Fibroblast of lung (primary cell): ENCODE measurements around the gene FCGR3B. TPM values are rescaled to one million over a fixed set of nuclear protein-coding genes. Genes with fewer than 3 reads are reported as not detected.
A peak's percentile ranks its signal among the peaks of the same experiment; 100 is the strongest.
"Not testable (repeated sequence)": the region's sequence is repeated elsewhere in the genome, so short reads cannot be mapped to it uniquely, and the experiment has no call there.

Experiments used
- DNase-seq, 2 donors: peaks; one replicate each; pipeline versions ENCODE4 v3.0.0 to v3.0.0-alpha.2; 2010; ENCODE audit warnings: low read depth in 2 of 2
- H2AFZ ChIP-seq: 2 replicates; pipeline ENCODE4 v1.5.1; 2012; ENCODE audit warnings: low read length, control low read depth, inconsistent platforms
- H3K27ac ChIP-seq: 2 replicates; pipeline ENCODE4 v1.5.1; 2011; ENCODE audit warnings: low read length, control low read depth; ENCODE audit not compliant: insufficient read depth
- H3K27me3 ChIP-seq: 2 replicates; pipeline ENCODE4 v1.5.1; 2011; ENCODE audit warnings: mild to moderate bottlenecking, low read length; ENCODE audit not compliant: control insufficient read depth, insufficient read depth
- H3K36me3 ChIP-seq: 2 replicates; pipeline ENCODE4 v1.5.1; 2011; ENCODE audit warnings: low read length; ENCODE audit not compliant: control insufficient read depth, insufficient read depth
- H3K4me1 ChIP-seq: 2 replicates; pipeline ENCODE4 v1.5.1; 2011; ENCODE audit warnings: low read length; ENCODE audit not compliant: control insufficient read depth, insufficient read depth; ENCODE audit errors: extremely low read depth
- H3K4me2 ChIP-seq: 2 replicates; pipeline ENCODE4 v1.5.1; 2011; ENCODE audit warnings: low read length, control low read depth; ENCODE audit not compliant: insufficient read depth; ENCODE audit errors: extremely low read depth
- H3K4me3 ChIP-seq, 4 experiments: fragments of 200-600 bp in 1 of 4; sonication (generic) in 1 of 4; replicated peaks in 1 of 4; 2 replicates each; pipeline ENCODE4 v1.5.1; 2011 to 2016; ENCODE audit warnings: low read length in 4 of 4, low read depth in 3 of 4, mild to moderate bottlenecking in 3 of 4, control low read depth in 2 of 4, inconsistent platforms in 1 of 4, mixed read lengths in 1 of 4; ENCODE audit not compliant: insufficient read depth in 1 of 4; ENCODE audit errors: control extremely low read depth in 1 of 4
- H3K79me2 ChIP-seq: 2 replicates; pipeline ENCODE4 v1.5.1; 2012; ENCODE audit warnings: mild to moderate bottlenecking, low read length, inconsistent platforms; ENCODE audit not compliant: control insufficient read depth, insufficient read depth
- H3K9ac ChIP-seq: 2 replicates; pipeline ENCODE4 v1.5.1; 2011; ENCODE audit warnings: mild to moderate bottlenecking, low read length, control low read depth; ENCODE audit not compliant: insufficient read depth
- H3K9me3 ChIP-seq: 2 replicates; pipeline ENCODE4 v1.5.1; 2012; ENCODE audit warnings: low read depth, low read length; ENCODE audit not compliant: control insufficient read depth, insufficient read depth
- H4K20me1 ChIP-seq: 2 replicates; pipeline ENCODE4 v1.5.1; 2011; ENCODE audit warnings: low read length; ENCODE audit not compliant: control insufficient read depth, insufficient read depth; ENCODE audit errors: extremely low read depth
- polyA plus RNA-seq, 2 donors: library from polyadenylated mRNA; depleted of rRNA in 1 of 2; stranded (reverse) in 1 of 2; unstranded in 1 of 2; fragments of >200 nt; gene quantifications; 2 replicates each; pipeline ENCODE4 v1.2.1, GENCODE V29; 2011 to 2012; ENCODE audit warnings: missing spikeins in 1 of 2
- total RNA-seq: library from RNA; depleted of rRNA; stranded (reverse); fragments of >200 nt; gene quantifications from 2 replicates; pipeline ENCODE4 v1.2.1, GENCODE V29; 2014

Gene FCGR3B
- total and polyA plus RNA-seq, 2 donors (not counting 1 experiment from before 2014, with no cell fraction given) = not detected

DNA sequence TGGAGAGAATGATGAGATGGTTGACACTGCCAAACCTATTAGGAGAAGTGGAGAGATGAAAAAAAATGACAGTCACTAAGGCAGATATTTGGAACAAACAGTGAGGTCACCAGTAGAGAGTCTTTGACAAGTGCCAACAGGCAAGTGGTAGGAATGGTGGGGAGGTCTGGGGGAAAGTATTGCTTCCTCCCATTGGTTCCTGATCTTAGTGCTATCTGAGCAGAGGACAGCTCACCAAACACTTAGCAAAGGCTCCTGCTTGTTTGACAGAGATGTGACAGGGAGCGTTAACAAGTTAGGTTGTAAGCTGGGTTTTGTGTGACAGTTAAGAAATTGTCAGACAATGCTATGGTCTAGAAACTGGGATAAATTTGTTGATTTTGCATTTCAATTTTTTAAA lies 6.4 kb downstream of the FCGR3B start:
- not testable (repeated sequence) for H3K4me3 ChIP-seq, H3K79me2 ChIP-seq, H3K4me2 ChIP-seq, H3K27me3 ChIP-seq, H2AFZ ChIP-seq, H4K20me1 ChIP-seq, H3K9ac ChIP-seq, H3K27ac ChIP-seq, H3K9me3 ChIP-seq, H3K4me1 ChIP-seq, H3K36me3 ChIP-seq, DNase-seq

DNA sequence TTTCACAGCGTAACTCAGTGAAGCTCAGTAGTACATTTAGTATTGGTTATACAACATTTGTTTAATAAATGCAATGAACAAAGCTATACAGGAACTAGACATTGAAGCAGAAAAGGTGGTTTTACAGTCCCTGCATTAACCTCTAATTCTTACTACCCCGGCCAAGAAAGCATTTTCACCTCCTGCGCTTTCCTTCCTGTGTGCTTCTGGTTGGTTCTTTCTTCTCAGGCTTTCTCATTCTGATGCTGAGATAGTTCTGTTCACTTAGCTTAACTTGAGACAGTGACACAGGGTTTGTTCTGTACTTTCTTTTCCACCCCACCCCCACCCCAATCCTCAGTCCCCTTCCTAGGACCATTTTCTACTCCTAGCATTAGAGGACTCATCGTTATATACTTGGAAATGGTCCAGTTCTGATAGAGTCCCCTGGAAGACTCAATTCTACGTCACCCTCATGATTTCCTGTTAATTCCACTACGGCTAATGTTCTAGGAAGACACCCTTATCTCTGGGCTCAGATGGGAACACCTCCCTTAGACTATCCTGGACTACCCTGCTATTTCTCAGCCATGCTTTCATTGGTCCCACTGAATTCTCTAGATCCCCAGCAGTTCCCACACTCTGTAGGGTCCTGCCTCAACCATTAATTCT lies 7.5 kb downstream of the FCGR3B start:
- H3K79me2 ChIP-seq, H3K9ac ChIP-seq, H4K20me1 ChIP-seq, H3K9me3 ChIP-seq, H3K36me3 ChIP-seq, H3K4me3 ChIP-seq, H3K4me2 ChIP-seq, H2AFZ ChIP-seq, DNase-seq, H3K27ac ChIP-seq, H3K4me1 ChIP-seq, H3K27me3 ChIP-seq: not testable (repeated sequence)

- not testable (repeated sequence) for H3K27ac ChIP-seq, H3K4me3 ChIP-seq, H3K79me2 ChIP-seq, H3K36me3 ChIP-seq, H3K27me3 ChIP-seq, H4K20me1 ChIP-seq, H3K4me1 ChIP-seq, H2AFZ ChIP-seq, H3K4me2 ChIP-seq, H3K9ac ChIP-seq, H3K9me3 ChIP-seq
- DNase-seq = peak in 1 of 2 donors; percentile 7
These were observed 8.9 kb downstream of the FCGR3B start for GRCh38 chr1:161622054-161622453.

DNA sequence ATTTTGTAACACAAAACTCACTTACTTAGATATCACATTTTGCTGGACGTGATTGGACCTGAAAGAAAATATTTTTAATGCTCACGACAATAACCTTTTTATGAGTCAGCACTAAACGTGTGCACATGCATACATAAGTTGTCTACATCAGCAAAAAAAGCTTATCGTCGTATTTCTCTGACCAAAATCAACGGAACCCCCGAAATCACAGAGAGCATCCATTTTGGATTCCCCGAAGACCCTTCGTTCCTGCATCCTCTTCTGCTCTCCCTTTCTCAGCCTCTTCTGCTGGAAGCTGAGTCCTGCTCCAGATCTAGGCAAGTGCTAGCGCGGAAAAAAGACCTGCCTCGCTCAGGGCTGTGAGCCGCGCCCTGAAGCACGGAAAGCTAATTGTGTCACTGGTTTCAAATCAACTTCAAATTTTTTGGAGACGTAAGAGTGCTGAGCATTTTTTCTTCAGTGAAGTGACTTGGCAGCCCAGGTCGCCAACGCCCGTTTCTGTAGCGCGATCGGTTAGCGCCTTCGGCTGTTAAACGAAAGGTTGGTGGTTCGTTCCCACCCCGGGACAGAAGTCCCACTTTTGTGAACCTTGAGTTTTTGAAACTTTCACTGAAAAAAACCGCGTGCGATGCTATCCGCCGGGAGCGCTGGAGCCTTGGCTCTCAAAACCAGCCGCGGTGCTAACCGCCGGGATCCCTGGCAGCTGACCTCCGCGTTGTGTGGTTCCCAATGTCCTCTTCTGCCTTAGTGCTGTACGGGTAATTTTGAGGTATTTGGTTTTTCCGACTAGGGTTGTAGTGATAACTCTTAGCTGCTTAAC lies 9.6 kb downstream of the FCGR3B start:
- peak overlapping the region; percentile 3 for H3K4me2 ChIP-seq
- not testable (repeated sequence) for H3K4me1 ChIP-seq, H3K9ac ChIP-seq, H3K79me2 ChIP-seq, H4K20me1 ChIP-seq, H3K36me3 ChIP-seq, H3K9me3 ChIP-seq, H3K27me3 ChIP-seq, H3K27ac ChIP-seq, H2AFZ ChIP-seq
- peak; percentile 79 to 84 for DNase-seq
- peak overlapping the region; percentile 12 to 81 (median 47) for H3K4me3 ChIP-seq

DNA sequence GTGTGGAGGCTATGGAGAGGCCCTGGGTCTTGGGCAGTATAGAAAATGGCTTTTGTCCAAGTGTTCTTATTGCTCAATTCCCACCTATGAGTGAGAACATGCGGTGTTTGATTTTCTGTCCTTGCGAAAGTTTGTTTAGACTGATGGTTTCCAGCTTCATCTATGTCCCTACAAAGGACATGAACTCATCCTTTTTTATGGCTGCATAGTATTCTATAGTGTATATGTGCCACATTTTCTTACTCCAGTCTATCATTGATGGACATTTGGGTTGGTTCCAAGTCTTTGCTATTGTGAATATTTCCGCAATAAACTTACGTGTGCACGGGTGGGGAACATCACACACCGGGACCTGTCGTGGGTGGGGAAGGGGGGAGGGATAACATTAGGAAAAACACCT lies 10.6 kb downstream of the FCGR3B start:
- H2AFZ ChIP-seq, H3K27ac ChIP-seq, H3K9me3 ChIP-seq, H3K4me1 ChIP-seq, H3K4me3 ChIP-seq, H3K4me2 ChIP-seq, H4K20me1 ChIP-seq, H3K36me3 ChIP-seq, DNase-seq, H3K27me3 ChIP-seq, H3K9ac ChIP-seq, H3K79me2 ChIP-seq: not testable (repeated sequence)

- H3K9ac ChIP-seq, H3K4me3 ChIP-seq, H3K79me2 ChIP-seq, H4K20me1 ChIP-seq, DNase-seq, H3K27ac ChIP-seq, H3K9me3 ChIP-seq, H3K4me1 ChIP-seq, H3K27me3 ChIP-seq, H2AFZ ChIP-seq, H3K4me2 ChIP-seq, H3K36me3 ChIP-seq: not testable (repeated sequence)
These were observed 12.5 kb downstream of the FCGR3B start for GRCh38 chr1:161618517-161618916.
